HUES64 (cell line): ENCODE measurements around the gene ANKRD44.

Experiments
- H3K27ac ChIP-seq: 2 replicates; pipeline ENCODE4 v1.7.0; 2013; ENCODE audit warnings: low read depth, low read length, inconsistent platforms
- H3K27me3 ChIP-seq: 2 replicates; pipeline ENCODE4 v1.6.1; 2013; ENCODE audit warnings: mild to moderate bottlenecking, low read length; ENCODE audit not compliant: insufficient read depth
- H3K36me3 ChIP-seq: 2 replicates; pipeline ENCODE4 v1.6.1; 2013; ENCODE audit warnings: mild to moderate bottlenecking, low read length; ENCODE audit not compliant: insufficient read depth
- H3K4me1 ChIP-seq: 2 replicates; pipeline ENCODE4 v1.6.1; 2013; ENCODE audit warnings: mild to moderate bottlenecking, low read length, moderate library complexity; ENCODE audit not compliant: insufficient read depth
- H3K4me3 ChIP-seq: 2 replicates; pipeline ENCODE4 v1.5.1; 2013; ENCODE audit warnings: mild to moderate bottlenecking, low read length, moderate library complexity
- H3K9ac ChIP-seq: 2 replicates; pipeline ENCODE4 v1.6.1; 2013; ENCODE audit warnings: mild to moderate bottlenecking, low read depth, low read length
- H3K9me3 ChIP-seq: 2 replicates; pipeline ENCODE4 v1.6.1; 2013; ENCODE audit warnings: low read depth, low read length; ENCODE audit not compliant: insufficient read depth
- WGBS: fragments of 150-250, 120-280 bp; methylation state at CpG from one replicate; pipeline ENCODE4 v1.1.7; 2013; ENCODE audit warnings: missing lambda C conversion rate; 5-methylcytosine and 5-hydroxymethylcytosine counted together

Gene ANKRD44

GRCh38 chr2:197152451-197153228 is 157.9 kb downstream of the ANKRD44 start:
- H3K4me1 ChIP-seq, result no peaks in the 10 kb centered on the region
- H3K4me3 ChIP-seq, result no peak overlapping the region
- no peaks in the 10 kb centered on the region for H3K36me3 ChIP-seq
- no peak overlapping the region for H3K27ac ChIP-seq
- H3K27me3 ChIP-seq, result no peaks in the 10 kb centered on the region
- H3K9ac ChIP-seq, result no peak overlapping the region
- WGBS, result 91% methylated on average over 6 of the region's 7 CpGs
- no peaks in the 10 kb centered on the region for H3K9me3 ChIP-seq

GRCh38 chr2:197149546-197149945 is 161.0 kb downstream of the ANKRD44 start:
- Histone ChIP-seq H3K9ac (no peak overlapping the region), H3K27ac (no peak overlapping the region), H3K4me1 (no peaks in the 10 kb centered on the region), H3K4me3 (no peak overlapping the region), H3K9me3 (no peaks in the 10 kb centered on the region), H3K36me3 (no peaks in the 10 kb centered on the region), H3K27me3 (no peaks in the 10 kb centered on the region)
- WGBS, result 97% methylated on average over 4 of the region's 4 CpGs

DNA sequence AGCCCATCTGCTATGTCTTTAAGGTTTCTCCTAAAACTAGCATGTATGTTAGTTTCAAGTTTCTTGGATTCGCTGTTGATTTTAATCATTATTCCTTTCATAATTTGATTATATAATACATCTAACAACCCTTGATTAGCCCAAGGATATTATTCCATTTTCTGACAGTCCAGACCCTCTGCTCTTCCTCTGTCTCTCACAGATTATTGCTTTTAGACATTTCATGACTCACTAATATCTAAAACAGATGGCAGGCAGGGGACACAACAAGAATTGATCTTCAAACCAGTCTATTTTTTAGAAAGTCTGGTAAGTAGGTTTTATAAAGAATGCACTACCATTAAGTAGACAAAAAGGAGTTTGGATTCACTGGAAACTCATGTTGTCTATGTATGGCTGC is 162.2 kb downstream of the ANKRD44 start:
- Histone ChIP-seq H3K4me3 (no peak overlapping the region), H3K4me1 (no peaks in the 10 kb centered on the region), H3K9me3 (no peaks in the 10 kb centered on the region), H3K9ac (no peak overlapping the region), H3K36me3 (no peaks in the 10 kb centered on the region), H3K27ac (no peak overlapping the region), H3K27me3 (no peaks in the 10 kb centered on the region)
- WGBS, result 100% methylated on average over 1 of the region's 1 CpG

GRCh38 chr2:197147942-197148341 is 162.6 kb downstream of the ANKRD44 start:
- H3K9ac ChIP-seq, result no peak overlapping the region
- H3K36me3 ChIP-seq, result no peaks in the 10 kb centered on the region
- H3K27ac ChIP-seq, result no peak overlapping the region
- H3K4me3 ChIP-seq, result no peak overlapping the region
- H3K4me1 ChIP-seq, result no peaks in the 10 kb centered on the region
- WGBS, result 88% methylated on average over 4 of the region's 4 CpGs
- no peaks in the 10 kb centered on the region for H3K9me3 ChIP-seq
- no peaks in the 10 kb centered on the region for H3K27me3 ChIP-seq

GRCh38 chr2:197146995-197147394 is 163.6 kb downstream of the ANKRD44 start:
- H3K36me3 ChIP-seq, result no peaks in the 10 kb centered on the region
- 72% methylated on average over 5 of the region's 5 CpGs for WGBS
- H3K4me1 ChIP-seq, result no peaks in the 10 kb centered on the region
- H3K27ac ChIP-seq, result no peak overlapping the region
- H3K9me3 ChIP-seq, result no peaks in the 10 kb centered on the region
- no peak overlapping the region for H3K9ac ChIP-seq
- no peaks in the 10 kb centered on the region for H3K27me3 ChIP-seq
- no peak overlapping the region for H3K4me3 ChIP-seq

DNA sequence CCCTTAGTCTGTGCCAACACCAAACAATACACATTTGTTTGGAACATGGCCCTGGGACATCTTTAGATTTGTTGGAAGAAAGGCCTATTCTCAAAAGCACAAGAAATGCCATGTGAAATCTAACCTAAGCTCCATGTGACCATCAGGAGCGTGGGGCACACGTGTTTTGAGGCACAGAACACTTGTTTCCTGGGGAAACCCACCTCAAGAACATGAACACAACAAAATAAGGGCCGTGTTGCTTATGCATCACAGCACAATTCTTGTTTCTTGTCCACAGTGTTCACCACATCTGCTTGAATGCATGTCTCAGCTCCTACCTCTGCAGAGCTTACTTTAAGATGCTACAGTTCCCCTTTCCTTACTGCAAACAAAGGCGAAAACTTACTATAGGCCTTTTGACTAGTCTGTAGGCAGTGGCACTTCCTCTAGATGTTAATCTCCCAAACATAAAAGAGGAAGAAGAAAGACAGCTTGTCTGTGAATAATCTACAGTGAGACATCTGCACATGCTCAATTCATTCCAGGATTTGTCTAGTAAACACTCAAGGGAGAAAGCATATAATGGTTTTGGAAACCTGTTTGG is 165.0 kb downstream of the ANKRD44 start:
- Histone ChIP-seq H3K9ac (no peak overlapping the region), H3K27ac (no peak overlapping the region), H3K4me1 (no peaks in the 10 kb centered on the region), H3K4me3 (no peak overlapping the region), H3K27me3 (no peaks in the 10 kb centered on the region), H3K36me3 (no peaks in the 10 kb centered on the region), H3K9me3 (no peaks in the 10 kb centered on the region)
- WGBS, result 93% methylated on average over 4 of the region's 4 CpGs

GRCh38 chr2:197144183-197144582 is 166.4 kb downstream of the ANKRD44 start:
- no peaks in the 10 kb centered on the region for H3K9me3 ChIP-seq
- 85% methylated on average over 1 of the region's 1 CpG for WGBS
- no peak overlapping the region for H3K9ac ChIP-seq
- no peak overlapping the region for H3K4me3 ChIP-seq
- H3K36me3 ChIP-seq, result no peaks in the 10 kb centered on the region
- no peaks in the 10 kb centered on the region for H3K4me1 ChIP-seq
- no peak overlapping the region for H3K27ac ChIP-seq
- H3K27me3 ChIP-seq, result no peaks in the 10 kb centered on the region

DNA sequence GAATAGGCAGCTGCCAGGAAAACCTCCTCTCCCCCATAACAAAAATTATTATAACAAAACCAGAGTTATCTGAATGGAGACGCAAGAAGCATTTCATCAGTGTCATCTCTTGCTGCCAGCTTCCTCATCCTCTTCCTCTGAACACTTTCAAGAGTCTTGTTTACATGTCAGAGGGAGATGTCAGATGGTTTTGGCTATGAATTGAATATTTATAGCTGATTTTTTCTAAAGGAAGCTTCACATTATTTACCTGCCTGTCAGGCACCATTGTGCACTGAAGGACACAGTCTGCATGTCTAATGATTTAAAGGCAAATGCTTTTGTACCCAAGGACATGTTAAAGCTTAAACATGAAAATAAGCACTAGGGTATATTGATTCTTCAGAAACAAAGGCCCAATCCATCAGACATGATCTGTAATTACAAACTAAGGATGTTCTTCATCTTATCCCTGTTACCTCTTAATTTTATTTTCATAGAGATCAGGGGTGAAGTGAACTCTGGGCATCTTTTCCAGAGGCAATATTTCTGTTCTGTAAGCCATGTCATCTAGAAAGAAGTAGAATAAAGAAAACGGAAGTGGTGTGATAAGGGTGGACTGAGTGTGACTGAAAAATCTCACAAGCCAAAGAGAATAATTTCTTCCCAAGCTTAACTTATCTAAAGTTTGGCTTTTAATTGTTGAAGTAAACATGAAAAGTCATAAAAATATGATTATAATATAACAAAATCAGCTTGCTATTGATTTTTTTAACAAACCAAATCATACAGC is 168.7 kb downstream of the ANKRD44 start:
- no peak overlapping the region for H3K9ac ChIP-seq
- H3K4me1 ChIP-seq, result no peaks in the 10 kb centered on the region
- H3K27ac ChIP-seq, result no peak overlapping the region
- no peaks in the 10 kb centered on the region for H3K27me3 ChIP-seq
- H3K4me3 ChIP-seq, result no peak overlapping the region
- H3K36me3 ChIP-seq, result no peaks in the 10 kb centered on the region
- 75% methylated on average over 2 of the region's 2 CpGs for WGBS
- no peaks in the 10 kb centered on the region for H3K9me3 ChIP-seq

DNA sequence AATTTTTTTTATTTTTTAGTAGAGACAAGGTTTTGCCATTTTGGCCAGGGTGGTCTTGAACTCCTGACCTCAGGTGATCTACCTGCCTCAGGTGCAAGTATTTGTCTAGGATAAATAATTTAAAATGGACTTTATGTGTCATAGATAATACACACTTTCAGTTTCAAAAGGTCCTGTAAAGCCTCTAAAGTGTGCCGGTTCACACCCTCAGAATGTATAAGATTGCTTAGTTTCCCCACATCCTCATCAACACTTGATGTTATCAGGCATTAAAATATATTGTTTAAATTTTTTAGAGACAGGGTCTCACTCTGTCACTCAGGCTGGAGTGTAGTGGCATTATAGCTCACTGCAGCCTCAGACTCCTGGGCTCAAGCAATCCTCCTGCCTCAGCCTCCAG is 170.5 kb downstream of the ANKRD44 start:
- no peaks in the 10 kb centered on the region for H3K4me1 ChIP-seq
- H3K4me3 ChIP-seq, result no peak overlapping the region
- 86% methylated on average over 1 of the region's 1 CpG for WGBS
- H3K27ac ChIP-seq, result no peak overlapping the region
- no peaks in the 10 kb centered on the region for H3K9me3 ChIP-seq
- no peaks in the 10 kb centered on the region for H3K36me3 ChIP-seq
- no peaks in the 10 kb centered on the region for H3K27me3 ChIP-seq
- H3K9ac ChIP-seq, result no peak overlapping the region

DNA sequence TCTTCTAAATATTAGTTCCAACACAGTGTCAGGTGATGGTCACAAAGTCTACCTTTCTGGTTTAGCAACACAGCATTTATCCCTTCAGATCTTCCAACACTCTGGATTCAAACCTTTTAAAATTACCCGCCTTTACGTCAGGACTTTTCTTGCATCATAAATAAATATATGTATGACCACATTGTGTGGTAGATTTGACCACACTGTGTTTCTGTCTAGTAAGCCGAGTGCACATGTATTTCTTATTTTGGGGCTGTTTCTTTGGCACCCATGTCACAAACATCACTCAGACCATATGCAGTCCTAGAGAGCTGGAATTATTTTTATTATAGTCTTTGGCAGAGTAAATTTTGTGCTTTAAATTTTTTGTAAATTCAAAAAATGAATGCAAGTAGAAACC is 172.1 kb downstream of the ANKRD44 start:
- Histone ChIP-seq H3K4me3 (no peak overlapping the region), H3K36me3 (no peaks in the 10 kb centered on the region), H3K9me3 (no peaks in the 10 kb centered on the region), H3K9ac (no peak overlapping the region), H3K4me1 (no peaks in the 10 kb centered on the region), H3K27me3 (no peaks in the 10 kb centered on the region), H3K27ac (no peak overlapping the region)
- WGBS, result no CpG with 5 or more reads among the region's 3 CpGs

DNA sequence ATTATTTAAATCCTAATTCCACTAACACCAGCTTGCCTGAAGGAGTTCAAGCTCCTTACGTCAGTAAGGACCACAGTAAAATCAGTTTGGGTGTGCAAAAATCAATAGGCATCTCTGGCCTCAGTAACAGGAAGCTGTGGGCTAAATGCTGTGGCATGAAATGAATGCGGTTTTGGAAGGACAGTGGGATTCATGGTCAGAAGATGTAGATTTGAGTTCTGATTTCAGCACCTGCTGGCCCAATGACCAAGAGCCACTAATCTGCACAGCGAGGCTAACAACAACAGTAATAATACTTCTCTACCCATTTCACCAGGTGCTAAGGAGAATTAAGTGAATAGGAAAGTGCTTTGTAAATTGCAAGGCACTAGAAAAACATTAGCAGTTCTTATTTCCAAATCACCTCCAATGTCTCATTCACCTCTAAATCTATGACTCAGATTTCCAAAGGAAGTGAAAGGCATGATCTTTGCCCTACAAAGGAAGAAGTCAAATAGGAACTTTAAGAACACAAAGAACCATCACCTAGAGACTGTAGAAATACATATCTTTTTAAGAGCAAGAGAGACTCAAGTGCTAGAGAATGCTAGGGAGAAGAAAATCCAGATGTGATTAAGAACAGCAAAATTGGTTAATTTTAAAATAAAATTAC is 172.6 kb downstream of the ANKRD44 start:
- Histone ChIP-seq H3K4me3 (no peak overlapping the region), H3K27me3 (no peaks in the 10 kb centered on the region), H3K9ac (no peak overlapping the region), H3K4me1 (no peaks in the 10 kb centered on the region), H3K36me3 (no peaks in the 10 kb centered on the region), H3K27ac (no peak overlapping the region), H3K9me3 (no peaks in the 10 kb centered on the region)
- 87% methylated on average over 2 of the region's 3 CpGs for WGBS
